Right atrium auricular region (tissue), 2 donors: ENCODE results near the gene RNF186. TPM values are rescaled to one million over a fixed set of nuclear protein-coding genes. Genes with fewer than 3 reads are reported as not detected.
"Not testable (repeated sequence)": the region's sequence is repeated elsewhere in the genome, so short reads cannot be mapped to it uniquely, and the experiment has no call there.

Experiments
- DNase-seq: peaks from one replicate; pipeline ENCODE4 v3.0.0-alpha.2; 2019; ENCODE audit warnings: low spot score
- H3K27ac ChIP-seq, 2 donors: fragments of 200-600 bp; sonication (generic); 1 replicate in 1 of 2; 2 replicates in 1 of 2; pipeline ENCODE4 v1.5.1; 2016 to 2019
- H3K27me3 ChIP-seq, 2 donors: fragments of 200-600 bp; sonication (generic); one replicate each; pipeline versions ENCODE4 v1.5.1 to v1.6.0; 2017 to 2019
- H3K36me3 ChIP-seq: fragments of 200-600 bp; sonication (generic); one replicate; pipeline ENCODE4 v1.5.1; 2016
- H3K4me1 ChIP-seq, 2 donors: fragments of 200-600 bp; sonication (generic); one replicate each; pipeline versions ENCODE4 v1.5.1 to v1.6.0; 2017 to 2019
- H3K4me3 ChIP-seq, 2 donors: fragments of 200-600 bp; sonication (generic); 1 replicate in 1 of 2; 2 replicates in 1 of 2; pipeline ENCODE4 v1.5.1; 2017 to 2019; ENCODE audit warnings: mild to moderate bottlenecking in 1 of 2, moderate library complexity in 1 of 2
- H3K9me3 ChIP-seq, 2 donors: fragments of 200-600 bp; sonication (generic); one replicate each; pipeline ENCODE4 v1.5.1; 2019
- CTCF ChIP-seq, 2 donors: fragments of 200-600 bp; sonication (generic); IDR thresholded peaks; one replicate each; pipeline ENCODE4 v1.5.1; 2019; ENCODE audit warnings: antibody characterized with exemption in 2 of 2
- total RNA-seq, 2 donors: library from RNA; depleted of rRNA; stranded (reverse); fragments of >200 nt; gene quantifications; one replicate each; pipeline ENCODE4 v1.1.0, GENCODE V29; 2016

The RNF186 gene
- total RNA-seq, 2 donors from 2014 or later: not detected

DNA sequence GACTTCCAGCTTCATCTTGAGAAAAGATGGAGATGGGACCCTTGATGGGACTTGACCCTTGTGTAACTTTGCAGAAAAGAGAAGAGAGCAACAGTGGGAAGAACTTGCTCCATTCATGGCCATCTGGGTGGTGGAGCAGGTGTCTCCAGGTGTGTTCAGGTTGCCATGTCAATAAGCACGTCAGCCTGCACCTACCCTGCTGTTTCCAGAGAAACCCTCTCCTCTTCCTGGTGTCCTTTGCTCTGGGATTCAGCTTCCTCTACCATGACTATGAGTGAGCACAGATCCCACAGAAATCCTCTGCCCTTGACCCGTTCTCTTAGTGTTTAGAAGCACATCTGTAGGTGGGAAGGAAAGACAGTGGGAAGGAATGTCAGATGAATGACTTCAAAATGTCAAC lies 45.3 kb upstream of the RNF186 start:
- Histone ChIP-seq H3K27me3 (no peaks in the 10 kb centered on the region), H3K9me3 (peaks cover 0 to 17% of the 10 kb centered on the region in 2 donors), H3K27ac (no peak overlapping the region), H3K4me3 (no peak overlapping the region), H3K36me3 (no peaks in the 10 kb centered on the region), H3K4me1 (no peaks in the 10 kb centered on the region)
- no peak for DNase-seq
- TF ChIP-seq CTCF (IDR thresholded peaks at IDR 0.05): no peak

GRCh38 chr1:19859876-19860275 lies 44.8 kb upstream of the RNF186 start:
- Histone ChIP-seq H3K9me3 (peaks cover 0 to 14% of the 10 kb centered on the region in 2 donors), H3K36me3 (no peaks in the 10 kb centered on the region), H3K27me3 (no peaks in the 10 kb centered on the region), H3K27ac (no peak overlapping the region), H3K4me1 (no peaks in the 10 kb centered on the region), H3K4me3 (no peak overlapping the region)
- TF ChIP-seq CTCF (IDR thresholded peaks at IDR 0.05): no peak
- no peak for DNase-seq

DNA sequence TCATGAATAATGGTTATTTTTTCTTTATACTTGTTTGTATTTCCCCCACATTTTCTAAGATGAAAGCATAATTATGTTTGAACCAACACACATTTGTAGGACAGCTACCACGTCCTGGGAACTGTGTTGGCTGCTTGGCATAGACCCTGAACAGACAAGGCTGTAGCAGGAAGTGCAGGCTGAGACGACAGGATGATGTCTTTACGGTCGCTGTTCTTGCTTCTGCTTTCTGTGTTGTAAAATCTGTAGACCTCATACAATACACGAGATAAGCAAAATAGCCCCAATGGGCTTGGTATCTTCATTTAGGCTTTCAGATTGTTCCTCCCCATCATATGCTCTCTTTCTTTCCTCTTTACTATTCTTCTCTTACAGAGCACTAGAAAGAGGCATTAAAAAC lies 43.8 kb upstream of the RNF186 start:
- TF ChIP-seq CTCF (IDR thresholded peaks at IDR 0.05): no peak
- DNase-seq: no peak
- H3K27ac ChIP-seq: no peak overlapping the region
- H3K9me3 ChIP-seq: peaks cover 0 to 14% of the 10 kb centered on the region in 2 donors
- no peaks in the 10 kb centered on the region for H3K4me1 ChIP-seq
- H3K27me3 ChIP-seq: no peaks in the 10 kb centered on the region
- H3K36me3 ChIP-seq: no peaks in the 10 kb centered on the region
- no peak overlapping the region for H3K4me3 ChIP-seq

DNA sequence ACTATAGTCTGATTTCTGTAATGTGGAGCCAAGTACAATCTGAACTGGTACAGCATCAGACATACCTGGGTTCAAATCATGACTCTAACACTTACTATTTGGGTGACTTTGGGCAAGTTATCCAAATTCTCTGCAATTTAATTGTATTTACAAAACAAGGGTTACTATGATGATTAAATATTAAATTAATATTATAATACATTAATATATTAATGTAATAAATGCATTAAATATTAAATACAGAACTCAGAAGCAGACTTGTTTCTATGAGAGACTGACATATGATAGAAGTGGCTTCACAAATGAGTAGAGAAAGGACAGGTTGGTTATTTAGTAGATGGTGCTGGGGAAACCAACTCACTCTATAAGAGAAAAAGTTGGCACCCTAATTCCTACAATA lies 39.8 kb upstream of the RNF186 start:
- no peak for TF ChIP-seq CTCF (IDR thresholded peaks at IDR 0.05)
- H3K27ac ChIP-seq: no peak overlapping the region
- H3K4me3 ChIP-seq: no peak overlapping the region
- DNase-seq: no peak
- H3K27me3 ChIP-seq: no peaks in the 10 kb centered on the region
- no peaks in the 10 kb centered on the region for H3K4me1 ChIP-seq
- no peaks in the 10 kb centered on the region for H3K9me3 ChIP-seq
- no peaks in the 10 kb centered on the region for H3K36me3 ChIP-seq

GRCh38 chr1:19852036-19852435 lies 37.0 kb upstream of the RNF186 start:
- no peak overlapping the region for H3K27ac ChIP-seq
- no peaks in the 10 kb centered on the region for H3K36me3 ChIP-seq
- no peak for TF ChIP-seq CTCF (IDR thresholded peaks at IDR 0.05)
- no peak for DNase-seq
- no peaks in the 10 kb centered on the region for H3K4me1 ChIP-seq
- no peak overlapping the region for H3K4me3 ChIP-seq
- H3K9me3 ChIP-seq: no peaks in the 10 kb centered on the region
- H3K27me3 ChIP-seq: no peaks in the 10 kb centered on the region

DNA sequence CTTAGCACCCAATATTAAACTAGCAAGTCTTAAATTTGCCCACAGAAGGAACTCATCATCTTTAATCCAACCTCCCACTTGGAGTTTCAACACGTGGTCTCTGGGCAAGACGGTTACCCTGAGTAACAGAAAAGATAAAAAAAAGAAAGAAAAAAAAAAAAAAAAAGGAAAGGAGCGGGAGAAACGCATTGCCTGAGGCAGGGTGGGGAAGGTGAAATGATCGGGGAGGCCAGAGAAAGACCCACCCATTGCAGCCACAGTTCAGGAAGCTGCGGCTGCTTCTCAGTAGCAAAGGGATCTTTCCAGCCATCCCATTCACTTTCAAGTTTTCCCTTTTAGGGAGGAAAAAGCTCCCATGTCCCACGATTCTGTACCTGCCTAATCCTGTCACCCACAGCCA lies 35.1 kb upstream of the RNF186 start:
- no peaks in the 10 kb centered on the region for H3K9me3 ChIP-seq
- no peaks in the 10 kb centered on the region for H3K27me3 ChIP-seq
- H3K4me3 ChIP-seq: no peak overlapping the region
- no peak for TF ChIP-seq CTCF (IDR thresholded peaks at IDR 0.05)
- no peaks in the 10 kb centered on the region for H3K36me3 ChIP-seq
- no peak for DNase-seq
- H3K27ac ChIP-seq: no peak overlapping the region
- no peaks in the 10 kb centered on the region for H3K4me1 ChIP-seq

DNA sequence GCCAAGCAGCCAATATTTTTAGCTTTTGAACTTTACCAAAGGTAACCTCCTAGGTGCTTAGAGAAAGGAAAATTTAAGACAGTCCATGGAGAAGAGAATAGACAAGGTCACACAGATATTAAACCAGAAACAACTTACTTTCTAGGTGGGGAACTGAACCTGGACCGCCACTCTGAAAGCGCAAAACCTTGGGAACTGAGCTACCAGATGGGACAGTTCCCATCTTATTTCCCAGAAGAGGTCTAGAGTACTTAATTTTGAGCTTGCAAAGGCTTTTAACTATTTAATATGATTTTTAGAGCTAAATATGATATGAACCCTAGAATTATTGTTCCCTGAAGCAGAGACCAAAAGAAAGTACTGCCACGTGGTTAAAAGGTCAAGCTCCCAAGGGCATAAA lies 34.2 kb upstream of the RNF186 start:
- H3K9me3 ChIP-seq, H3K4me1 ChIP-seq, H3K27ac ChIP-seq, H3K4me3 ChIP-seq, H3K36me3 ChIP-seq, DNase-seq, H3K27me3 ChIP-seq: not testable (repeated sequence)

DNA sequence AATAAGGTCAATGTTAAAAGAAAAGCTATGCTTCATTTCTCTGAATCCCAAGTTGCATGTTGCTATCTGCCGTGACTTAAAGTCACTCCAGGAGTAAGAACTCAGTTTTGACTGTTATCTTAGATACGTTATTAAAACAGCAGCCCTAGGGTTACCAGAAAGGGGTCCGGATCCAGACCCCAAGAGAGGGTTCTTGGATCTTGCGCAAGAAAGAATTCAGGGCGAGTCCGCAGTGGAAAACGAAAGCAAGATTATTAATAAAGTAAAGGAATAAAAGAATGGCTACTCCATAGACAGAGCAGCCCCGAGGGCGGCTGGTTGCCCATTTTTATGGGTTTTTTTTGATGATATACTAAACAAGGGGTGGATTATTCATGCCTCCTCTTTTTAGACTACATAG lies 32.3 kb upstream of the RNF186 start:
- H3K4me1 ChIP-seq, H3K27ac ChIP-seq, H3K4me3 ChIP-seq, H3K27me3 ChIP-seq, H3K36me3 ChIP-seq, DNase-seq, H3K9me3 ChIP-seq: not testable (repeated sequence)
